Epithelial cell of prostate (primary cell): ENCODE results near the gene CRHR2.
"Not testable (repeated sequence)": the region's sequence is repeated elsewhere in the genome, so short reads cannot be mapped to it uniquely, and the experiment has no call there.

ENCODE experiments used
- DNase-seq: peaks from one replicate; pipeline ENCODE4 v3.0.0-alpha.2; 2011; ENCODE audit warnings: low read depth, low spot score
- H3K27ac ChIP-seq: fragments of 450-650 bp; 2 replicates; pipeline ENCODE4 v1.5.1; 2017; ENCODE audit warnings: mild to moderate bottlenecking

The CRHR2 gene

DNA sequence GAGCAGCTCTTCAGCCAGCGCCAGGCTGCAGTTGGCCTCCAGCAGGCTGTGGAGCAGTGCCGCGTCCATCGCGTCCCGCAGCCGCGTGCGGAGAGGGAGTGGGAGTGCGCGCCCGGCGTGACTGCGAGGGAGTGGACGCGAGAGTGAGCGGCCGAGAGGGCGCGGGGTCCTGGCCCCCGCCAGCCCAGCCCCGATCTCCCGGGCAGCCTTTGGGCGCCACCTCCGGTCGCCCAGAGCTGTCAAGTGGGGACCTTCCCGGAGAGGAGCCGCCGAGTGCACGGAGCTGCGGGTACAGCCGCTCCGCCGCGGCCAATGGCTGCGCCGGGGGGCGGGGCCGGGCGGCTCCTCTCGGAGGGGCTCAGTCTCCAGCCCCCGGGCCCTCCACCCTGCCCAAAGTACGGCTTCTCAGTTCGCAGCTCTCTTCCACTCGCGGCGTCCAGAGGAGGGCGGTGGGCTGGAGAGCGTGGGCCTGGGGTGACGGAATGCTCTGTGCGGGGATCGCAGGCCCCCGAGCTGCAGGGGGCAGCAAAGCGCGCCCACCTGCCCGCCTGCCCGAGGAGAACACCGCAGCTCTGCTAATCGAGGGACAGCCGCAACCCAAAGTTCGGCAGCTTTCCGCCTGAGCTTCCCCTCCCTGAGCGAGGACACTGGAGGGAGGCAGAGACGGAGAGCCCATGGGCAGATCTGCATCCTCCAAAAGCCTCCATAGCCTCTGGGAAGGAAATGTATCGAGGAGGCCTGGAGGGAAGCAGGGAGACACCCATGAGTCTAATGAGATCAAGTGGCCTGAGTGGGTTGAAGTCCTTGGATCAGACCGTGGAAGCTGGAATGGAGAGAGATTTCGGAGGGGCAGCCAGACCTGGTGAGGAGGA lies at the start of gene CRHR2:
Gene CRHR2 (minus strand): TSS at position 245 of the 872 bp plus-strand sequence. CDS start 176 bp downstream, at position 69.
- no peak for DNase-seq
- no peak within 1 kb of the TSS for H3K27ac ChIP-seq

DNA sequence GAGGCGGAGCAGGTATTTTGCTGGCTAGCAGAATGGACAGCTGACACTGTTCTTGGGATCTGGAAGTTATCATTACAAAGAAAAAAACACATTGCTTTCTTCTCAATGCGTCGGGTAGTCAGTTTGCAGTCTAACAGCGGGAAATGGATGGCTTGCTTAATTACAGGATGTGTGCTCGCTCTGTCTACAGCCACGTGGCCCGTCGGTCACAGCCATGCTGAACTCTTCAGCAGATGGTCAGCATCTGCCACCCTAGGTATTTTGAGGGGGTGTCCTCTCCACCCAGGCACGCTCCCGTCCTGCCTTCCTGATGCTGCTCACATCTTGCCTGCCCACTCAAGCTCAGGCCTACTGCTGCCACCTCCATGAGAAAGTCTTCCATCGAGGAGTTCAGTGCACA lies 49.3 kb upstream of the CRHR2 start:
- no peak overlapping the region for H3K27ac ChIP-seq
- no peak for DNase-seq

DNA sequence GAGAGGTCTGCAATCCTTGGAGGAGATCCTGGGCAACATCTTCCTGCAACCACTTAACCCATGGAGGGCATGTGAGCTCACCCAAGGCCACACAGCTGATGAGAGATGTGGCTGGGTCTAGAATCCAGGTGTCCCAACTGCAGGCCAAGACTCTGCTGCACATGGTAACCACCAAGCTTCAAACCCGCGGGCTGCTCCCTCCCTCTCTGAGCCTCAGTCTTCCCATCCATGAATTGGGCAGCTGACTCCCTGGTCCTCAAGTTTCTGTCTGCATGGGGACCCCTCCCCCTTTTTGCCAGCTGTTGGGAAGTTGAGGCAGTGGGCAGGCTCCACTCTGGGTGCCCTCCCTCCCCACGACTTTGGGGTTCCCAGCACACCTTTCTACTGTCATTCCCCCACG lies 48.7 kb upstream of the CRHR2 start:
- H3K27ac ChIP-seq: no peak overlapping the region
- DNase-seq: no peak

DNA sequence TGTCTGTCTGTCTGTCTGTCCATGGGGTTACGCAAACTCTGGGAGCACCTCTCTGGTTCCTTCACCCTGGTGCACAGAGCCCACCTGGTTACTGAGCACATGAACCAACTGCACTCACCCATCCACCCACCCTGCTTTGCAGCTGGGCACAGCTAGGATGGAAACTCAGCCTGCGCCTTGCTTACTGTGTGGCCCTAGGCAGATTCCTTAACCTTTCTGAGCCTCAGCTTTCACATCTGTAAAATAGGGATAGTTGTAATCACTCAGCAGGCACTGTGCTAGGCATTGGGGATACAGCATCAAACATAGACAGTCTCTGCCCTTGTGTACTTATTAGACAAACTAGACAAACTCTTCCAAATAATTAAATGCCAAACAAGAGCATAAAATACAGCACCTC lies 47.8 kb upstream of the CRHR2 start:
- no peak overlapping the region for H3K27ac ChIP-seq
- no peak for DNase-seq

DNA sequence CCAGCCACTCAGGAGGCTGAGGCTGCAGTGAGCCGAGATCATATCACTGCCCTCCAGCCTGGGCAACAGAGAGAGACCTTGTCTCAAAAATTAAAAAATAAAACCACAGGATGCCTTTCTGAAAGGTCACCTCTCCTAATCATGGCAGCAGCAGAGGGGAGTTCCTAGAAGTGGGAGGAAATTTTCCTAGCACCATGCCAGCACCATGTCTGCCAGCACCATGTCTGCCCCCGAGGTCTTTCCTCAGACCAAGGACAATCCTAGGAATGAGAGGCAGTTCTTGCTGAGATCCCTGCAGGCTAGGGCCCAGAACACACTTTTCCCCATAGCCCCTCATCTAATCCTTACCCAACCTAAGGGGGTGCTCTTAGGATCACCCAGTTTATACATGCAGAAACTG lies 47.4 kb upstream of the CRHR2 start:
- H3K27ac ChIP-seq: no peak overlapping the region
- DNase-seq: no peak

DNA sequence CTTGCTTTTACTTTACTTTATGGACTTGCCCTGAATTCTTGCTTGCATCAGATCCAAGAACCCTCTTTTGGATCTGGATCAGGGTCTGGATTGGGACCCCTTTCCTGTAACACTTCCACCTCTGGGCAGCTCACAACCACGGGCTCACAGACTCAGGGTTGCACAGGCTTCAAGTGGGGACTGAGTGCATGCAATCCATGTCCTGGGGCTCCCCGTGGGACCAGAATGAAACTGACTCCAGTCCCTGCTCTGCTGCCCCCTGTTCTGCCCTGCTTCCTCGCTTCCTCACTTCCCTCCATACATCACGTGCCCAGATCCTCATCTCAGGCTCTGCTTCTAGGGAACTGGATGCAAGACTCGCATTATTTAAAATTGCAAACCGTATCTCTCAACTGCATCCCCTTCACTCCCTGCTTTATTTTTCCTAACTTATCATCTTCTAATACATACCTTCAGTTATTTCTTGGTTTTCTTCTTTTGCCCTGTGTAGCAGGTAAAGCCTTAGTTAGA lies 46.4 kb upstream of the CRHR2 start:
- H3K27ac ChIP-seq: no peak overlapping the region
- DNase-seq: no peak

DNA sequence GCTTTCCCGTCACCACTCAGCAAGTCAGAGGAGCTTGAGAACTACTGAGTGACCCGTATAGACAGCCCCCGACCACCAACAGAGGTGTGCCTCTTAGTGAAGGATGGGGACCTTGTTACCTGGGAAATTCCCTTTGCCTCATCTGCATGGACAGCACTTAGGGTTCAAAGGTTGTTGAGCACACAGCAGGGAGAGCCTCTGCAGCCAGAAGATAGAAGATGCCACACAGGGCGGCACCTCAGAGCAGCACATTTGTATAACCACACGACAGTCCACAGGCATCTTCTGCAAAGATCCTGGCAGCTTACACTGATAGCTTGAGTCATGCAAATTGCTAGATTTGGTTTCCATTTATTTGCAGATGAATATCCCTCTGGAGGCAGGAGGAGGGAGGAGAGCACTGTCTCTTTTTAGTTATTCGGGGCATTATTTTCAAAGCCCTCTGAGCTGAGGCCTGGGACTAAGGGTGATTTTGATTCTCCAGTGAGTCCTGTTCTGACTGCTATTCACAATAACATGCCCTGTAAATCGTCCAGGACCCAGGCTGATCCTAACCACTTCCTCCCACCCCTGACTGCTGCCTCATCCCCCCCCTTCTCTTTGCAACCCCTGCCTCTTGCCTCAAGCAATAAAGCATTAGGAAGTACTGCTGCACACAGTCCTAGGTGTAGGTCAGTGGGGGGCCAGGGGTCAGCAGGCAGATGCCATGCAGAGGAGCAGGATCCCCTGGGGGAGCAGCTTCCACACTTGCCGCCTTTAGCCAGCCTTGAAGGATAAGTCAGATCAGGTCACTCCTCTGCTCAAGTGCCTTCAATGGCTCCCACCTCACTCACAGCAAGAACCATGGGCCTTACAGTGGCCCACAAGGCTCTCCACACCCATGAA lies 45.0 kb upstream of the CRHR2 start:
- H3K27ac ChIP-seq: no peak overlapping the region

DNA sequence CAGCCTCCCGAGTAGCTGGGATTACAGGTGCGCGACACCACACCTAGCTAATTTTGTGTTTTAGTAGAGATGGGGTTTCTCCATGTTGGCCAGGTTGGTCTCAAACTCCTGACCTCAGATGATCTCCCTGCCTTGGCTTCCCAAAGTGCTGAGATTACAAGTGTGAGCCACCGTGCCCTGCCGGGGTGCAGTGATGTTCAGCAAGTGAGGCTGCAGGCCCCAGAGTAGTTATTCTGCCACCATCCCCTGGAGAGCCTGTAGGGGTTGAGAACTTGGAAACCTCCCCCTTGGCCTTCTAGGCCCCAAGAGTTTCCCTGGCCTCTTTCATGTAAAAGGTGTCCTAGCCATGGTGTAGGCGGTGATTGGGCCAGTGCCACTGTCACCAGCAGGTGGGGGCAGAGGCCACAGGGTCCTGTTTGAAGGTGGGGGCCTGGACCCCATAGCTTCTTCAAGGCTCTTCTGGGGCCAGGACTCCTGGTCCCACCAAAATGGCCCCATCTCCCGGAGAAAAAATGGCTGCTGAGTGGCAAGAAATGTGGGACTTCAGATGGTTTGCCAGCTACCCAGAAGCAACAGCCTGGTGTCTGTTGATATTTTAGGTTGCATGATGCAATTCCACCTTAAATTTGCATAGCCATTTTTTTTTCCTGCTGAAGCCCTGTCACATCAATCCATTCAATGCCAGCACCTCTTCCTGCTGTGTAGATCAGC lies 44.2 kb upstream of the CRHR2 start:
- H3K27ac ChIP-seq: no peak overlapping the region
- DNase-seq: no peak

More for the DNA sequence above, 45.0 kb upstream of the CRHR2 start:
- DNase-seq: no peak

DNA sequence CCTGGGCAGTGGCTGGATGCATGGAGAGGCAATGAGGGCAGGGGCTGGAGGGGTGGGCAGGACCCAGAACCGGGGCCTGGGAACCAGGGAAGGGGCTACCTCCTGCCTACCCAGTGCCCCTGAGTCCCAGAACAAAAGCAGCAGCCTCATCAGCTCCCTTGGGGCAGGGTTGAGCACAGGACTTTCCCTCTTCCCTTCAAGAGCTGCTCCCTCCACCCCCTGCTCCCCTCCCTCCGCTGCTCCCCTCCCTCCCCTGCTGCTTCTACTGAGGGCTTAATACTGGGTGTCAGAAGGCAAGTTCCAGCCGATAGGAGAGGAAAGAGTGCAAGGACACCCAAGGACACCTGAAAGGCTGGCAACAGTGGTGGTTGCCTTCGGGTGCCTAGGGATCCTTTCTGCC lies 41.5 kb upstream of the CRHR2 start:
- no peak for DNase-seq
- H3K27ac ChIP-seq: no peak overlapping the region

DNA sequence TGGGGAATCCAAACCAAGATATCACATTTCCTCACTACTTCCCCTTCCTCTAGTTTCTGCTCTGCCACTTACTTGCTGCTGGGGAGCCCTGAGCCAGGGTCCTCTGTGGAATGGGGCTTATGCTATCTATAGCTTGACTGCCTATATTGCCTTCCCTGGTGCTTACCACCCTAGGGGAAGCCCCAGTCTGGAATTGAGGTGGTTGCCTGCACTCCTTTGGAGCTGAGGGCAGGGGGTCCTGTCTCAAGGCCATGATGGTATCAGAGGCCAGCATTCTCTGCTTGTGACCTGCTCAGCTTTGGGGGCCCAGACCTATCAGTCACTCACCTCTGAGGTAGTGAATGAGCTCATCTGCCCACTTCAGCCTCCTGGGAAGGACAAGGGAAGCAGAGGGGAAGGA lies 40.4 kb upstream of the CRHR2 start:
- no peak overlapping the region for H3K27ac ChIP-seq
- no peak for DNase-seq

DNA sequence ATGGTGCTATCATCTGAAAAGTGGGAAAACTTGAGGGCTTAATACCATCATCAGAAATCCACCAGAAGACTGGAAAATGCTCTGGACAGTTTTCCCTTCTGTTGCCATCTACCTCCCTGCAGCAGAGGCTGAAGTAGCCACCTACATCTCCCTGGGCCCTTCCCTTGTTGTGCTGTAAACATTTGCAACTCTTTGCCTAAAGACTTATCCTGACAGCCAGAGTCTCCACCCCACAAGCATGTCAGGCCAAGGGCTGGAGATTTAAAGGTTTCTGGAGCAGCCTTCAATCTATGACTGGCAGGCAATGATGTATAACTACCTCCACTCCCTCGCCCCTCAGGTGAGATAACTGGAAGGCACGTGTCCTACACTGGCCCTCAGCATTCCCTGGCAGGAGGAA lies 39.9 kb upstream of the CRHR2 start:
- no peak overlapping the region for H3K27ac ChIP-seq
- no peak for DNase-seq

DNA sequence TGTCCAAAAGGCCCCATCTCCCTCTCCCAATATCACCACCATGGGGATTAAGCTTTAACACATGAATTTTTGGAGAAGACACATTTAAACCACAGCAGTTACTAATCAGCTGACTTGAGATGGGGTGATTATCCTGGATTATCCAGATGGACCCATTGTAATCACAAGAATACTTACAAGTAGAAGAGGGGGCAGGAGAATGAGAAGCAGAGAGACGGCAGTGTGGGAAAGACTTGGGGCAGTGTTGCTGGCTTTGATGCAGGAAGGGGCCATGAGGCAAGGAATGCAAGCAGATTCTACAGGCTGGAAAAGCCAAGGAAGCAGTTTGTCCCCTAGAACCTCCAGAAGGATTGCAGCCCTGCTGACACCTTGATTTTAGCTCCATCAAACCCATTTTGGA lies 39.0 kb upstream of the CRHR2 start:
- DNase-seq: no peak
- H3K27ac ChIP-seq: no peak overlapping the region

DNA sequence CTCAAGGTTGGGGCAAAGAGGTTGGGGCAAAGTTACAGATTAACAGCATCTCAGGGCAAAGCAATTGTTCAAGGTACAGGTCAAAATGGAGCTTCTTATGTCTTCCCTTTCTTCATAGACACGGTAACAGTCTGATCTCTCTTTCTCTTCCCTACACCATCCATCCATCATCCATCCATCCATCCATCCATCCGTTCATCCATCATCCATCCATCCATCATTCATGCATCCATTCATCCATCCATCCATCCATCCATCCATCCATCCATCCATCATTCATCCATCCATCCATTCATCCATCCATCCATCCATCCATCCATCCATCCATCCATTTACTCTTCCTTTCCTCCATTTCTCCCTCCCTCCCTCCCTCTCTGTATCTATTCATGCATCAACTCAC lies 37.2 kb upstream of the CRHR2 start:
- not testable (repeated sequence) for DNase-seq, H3K27ac ChIP-seq

DNA sequence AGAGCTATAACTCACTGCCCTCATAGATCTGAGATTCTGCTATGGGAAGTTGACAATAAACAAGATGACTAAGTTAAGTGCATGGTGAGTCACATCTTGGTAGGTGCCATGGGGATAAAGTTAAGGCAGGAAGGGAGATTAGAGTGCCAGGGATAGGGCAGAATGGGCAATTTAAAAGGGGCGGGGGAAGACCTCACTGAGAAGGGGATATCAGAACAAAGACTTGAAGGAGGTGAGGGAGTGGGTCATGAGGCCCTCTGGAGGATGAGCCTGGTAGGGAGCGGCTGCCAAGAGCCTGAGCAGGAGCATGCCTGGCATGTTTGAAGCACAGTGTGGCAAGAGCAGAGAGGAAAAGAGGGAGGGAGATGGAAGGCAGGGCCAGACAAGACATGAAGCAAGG lies 34.9 kb upstream of the CRHR2 start:
- peak; percentile 50 for DNase-seq
- no peak overlapping the region for H3K27ac ChIP-seq

DNA sequence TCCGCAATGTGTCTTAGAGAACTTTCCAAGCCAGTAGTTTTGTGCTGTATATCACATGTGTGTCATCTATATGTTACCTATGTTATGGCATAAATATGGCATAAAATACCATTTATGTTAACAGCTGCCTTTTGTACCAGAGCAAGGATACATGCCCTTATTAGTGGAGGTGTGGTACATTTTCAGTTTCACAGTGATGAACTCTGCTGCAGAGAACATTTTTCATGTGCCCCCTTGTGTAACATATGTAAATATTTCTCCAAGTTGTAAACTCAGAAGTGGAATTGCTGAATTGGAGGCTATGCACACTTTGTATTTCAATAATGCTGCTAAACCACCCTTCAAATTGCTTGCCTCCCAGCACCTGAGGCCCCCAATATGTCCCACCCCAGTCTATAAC lies 31.9 kb upstream of the CRHR2 start:
- H3K27ac ChIP-seq: no peak overlapping the region
- no peak for DNase-seq

DNA sequence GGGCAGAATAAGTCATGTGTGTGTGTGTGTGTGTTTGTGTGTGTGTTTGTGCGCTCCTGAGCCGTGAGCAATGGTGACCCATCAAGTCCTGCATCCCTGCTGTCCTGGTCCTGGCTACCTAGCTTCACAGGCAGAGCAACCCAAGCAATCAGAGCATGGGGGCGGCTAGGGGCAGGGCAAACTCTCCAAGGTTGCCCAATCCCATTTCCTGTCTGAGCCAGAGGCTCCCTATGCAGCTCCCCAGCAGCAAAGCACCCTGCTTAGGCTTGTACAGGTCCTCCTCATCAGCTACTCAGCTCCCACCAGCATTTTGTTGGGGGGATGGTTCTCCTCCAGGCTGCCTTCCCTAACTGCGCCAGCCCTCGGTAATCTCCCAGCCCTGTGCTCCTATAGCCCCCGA lies 31.1 kb upstream of the CRHR2 start:
- DNase-seq: peak; percentile 12

DNA sequence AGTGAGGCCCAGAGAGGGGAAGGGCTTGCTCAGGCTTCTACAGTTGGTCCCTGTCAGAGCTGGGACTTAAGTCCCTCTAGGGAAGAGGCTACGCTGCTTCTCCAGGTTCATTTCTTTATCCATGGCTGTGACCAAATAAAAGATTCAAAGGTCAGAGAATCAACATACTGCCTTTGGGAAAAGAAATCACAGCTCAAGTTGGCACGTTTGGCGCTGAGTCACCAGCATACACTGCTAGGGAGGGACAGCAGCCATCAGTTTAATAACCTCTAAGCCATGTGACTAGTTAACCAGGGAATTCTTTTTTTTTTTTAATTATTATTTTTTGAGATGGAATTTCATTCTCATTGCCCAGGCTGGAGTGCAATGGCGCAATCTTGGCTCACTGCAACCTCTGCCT lies 28.4 kb upstream of the CRHR2 start:
- no peak overlapping the region for H3K27ac ChIP-seq
- DNase-seq: no peak

More for the DNA sequence above, 31.1 kb upstream of the CRHR2 start:
- no peak overlapping the region for H3K27ac ChIP-seq

DNA sequence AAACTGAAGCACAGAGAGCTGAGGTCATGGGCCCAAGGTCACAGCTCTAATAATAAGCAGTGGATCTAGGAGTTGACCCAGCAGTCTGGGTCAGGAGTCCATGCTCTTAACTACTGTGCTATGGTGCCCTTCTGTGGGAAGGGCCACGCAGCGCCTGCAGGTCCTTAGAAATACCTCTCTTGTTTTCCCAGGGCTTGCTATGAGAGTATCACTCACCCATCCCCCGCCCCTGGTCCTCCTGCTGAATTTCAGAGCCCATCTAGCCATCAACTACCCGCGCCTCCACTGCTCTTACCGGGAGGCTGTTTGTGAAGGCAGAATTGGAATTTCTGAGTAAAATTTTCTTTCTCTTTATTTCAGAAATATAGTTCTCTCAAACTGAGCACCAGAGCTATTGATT lies 27.3 kb upstream of the CRHR2 start:
- H3K27ac ChIP-seq: no peak overlapping the region
- no peak for DNase-seq

DNA sequence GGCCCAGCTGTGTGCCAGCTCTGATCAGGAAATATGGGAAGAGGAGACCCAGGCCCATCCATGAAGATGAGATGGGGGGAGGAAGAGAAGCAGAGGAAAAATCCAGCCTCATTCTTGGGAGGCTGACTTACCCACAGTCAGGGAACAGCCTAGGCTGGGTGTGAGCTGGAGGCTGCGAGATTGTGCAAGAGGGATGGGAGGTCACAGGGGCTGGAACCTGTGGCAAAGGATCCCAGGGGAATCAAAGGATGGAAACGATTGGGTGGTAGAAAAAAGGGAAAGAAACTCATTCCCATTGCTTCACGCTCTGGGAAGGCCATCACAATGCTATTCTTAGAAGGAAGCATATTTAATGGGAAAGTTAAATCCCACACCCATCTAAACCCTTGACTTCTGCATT lies 26.7 kb upstream of the CRHR2 start:
- DNase-seq: no peak
- no peak overlapping the region for H3K27ac ChIP-seq

DNA sequence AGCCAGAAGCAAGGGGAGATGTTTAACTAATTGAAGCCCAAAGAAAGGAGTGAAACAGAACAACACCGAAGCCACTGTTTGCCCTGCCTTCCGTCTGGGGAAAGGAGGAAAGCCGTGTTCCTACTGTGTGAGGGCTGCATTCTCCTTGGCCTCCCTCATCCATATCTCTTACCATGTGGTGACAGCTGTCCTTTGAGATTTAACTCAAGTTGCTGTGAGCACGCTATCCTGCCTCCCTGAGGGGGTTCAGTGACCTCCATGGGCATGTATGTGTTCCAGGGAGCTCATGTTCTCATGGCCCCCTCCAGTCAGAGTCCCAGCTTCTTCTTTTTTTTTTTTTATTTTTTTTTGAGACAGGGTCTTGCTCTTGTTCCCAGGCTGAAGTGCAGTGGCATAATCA lies 26.2 kb upstream of the CRHR2 start:
- DNase-seq: no peak
- no peak overlapping the region for H3K27ac ChIP-seq
